Memory B cell (primary cell): ENCODE results near the gene LOXHD1.

Experiments
- ATAC-seq: fragments of 150-1000 bp; cut with Tn5 transposase; 2 replicates; pipeline ENCODE4 v1.10.0; 2021; ENCODE audit warnings: low read depth, mild to moderate bottlenecking, moderate library complexity
- DNase-seq, 2 donors: peaks; one replicate each; pipeline ENCODE4 v3.0.0; 2022; ENCODE audit warnings: low spot score in 2 of 2
- H3K27ac Mint-ChIP-seq: one replicate; pipeline ENCODE4 v1.8.0; 2022; ENCODE audit warnings: mild to moderate bottlenecking, moderate library complexity, mixed read lengths
- H3K27me3 Mint-ChIP-seq: one replicate; pipeline ENCODE4 v1.8.0; 2022; ENCODE audit warnings: mixed read lengths
- H3K36me3 Mint-ChIP-seq: one replicate; pipeline ENCODE4 v1.8.0; 2022; ENCODE audit warnings: mild to moderate bottlenecking, mixed read lengths
- H3K4me1 Mint-ChIP-seq: one replicate; pipeline ENCODE4 v1.8.0; 2022; ENCODE audit warnings: mixed read lengths
- H3K4me3 Mint-ChIP-seq: one replicate; pipeline ENCODE4 v1.8.0; 2022; ENCODE audit warnings: mild to moderate bottlenecking, moderate library complexity, mixed read lengths
- H3K9me3 Mint-ChIP-seq: one replicate; pipeline ENCODE4 v1.8.0; 2022; ENCODE audit warnings: mixed read lengths

LOXHD1 gene

DNA sequence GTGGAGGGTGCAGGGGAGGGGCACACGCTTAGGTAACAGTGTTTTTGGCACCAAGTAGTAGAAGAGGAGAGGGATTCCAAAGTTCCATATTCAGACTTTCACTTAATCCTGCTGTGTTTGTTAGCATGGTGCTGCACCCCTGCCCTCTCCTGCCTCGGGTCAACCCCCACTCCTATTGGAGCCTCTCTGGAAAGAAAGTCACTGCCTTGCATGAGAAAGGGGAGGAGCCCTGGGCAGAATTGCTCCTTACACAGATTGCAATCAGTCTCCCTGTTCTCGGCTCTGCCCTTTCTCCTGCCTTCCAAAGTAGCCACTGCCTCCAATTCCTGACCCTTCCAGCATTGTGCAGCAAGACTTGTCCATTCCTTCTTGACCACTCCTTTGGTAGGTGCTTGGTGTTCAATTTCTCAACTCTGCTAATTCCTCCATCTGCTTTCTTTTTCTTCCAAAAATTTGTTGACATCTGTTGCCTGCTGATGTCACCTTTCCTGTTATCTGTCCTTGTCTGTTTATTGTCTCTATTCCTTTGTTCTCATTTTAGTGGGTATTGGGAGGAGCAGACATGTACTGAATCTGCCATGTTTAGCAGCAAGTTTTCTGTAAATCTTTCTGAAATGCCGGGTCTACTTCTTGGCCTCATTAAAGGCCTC is 225.4 kb downstream of the LOXHD1 start:
- Mint-ChIP-seq H3K36me3 (no peaks in the 10 kb centered on the region), H3K27ac (no peak overlapping the region), H3K4me1 (no peaks in the 10 kb centered on the region), H3K4me3 (no peak overlapping the region), H3K9me3 (no peaks in the 10 kb centered on the region), H3K27me3 (peaks cover 18% of the 10 kb centered on the region)
- ATAC-seq (no peak), DNase-seq (no peak)

DNA sequence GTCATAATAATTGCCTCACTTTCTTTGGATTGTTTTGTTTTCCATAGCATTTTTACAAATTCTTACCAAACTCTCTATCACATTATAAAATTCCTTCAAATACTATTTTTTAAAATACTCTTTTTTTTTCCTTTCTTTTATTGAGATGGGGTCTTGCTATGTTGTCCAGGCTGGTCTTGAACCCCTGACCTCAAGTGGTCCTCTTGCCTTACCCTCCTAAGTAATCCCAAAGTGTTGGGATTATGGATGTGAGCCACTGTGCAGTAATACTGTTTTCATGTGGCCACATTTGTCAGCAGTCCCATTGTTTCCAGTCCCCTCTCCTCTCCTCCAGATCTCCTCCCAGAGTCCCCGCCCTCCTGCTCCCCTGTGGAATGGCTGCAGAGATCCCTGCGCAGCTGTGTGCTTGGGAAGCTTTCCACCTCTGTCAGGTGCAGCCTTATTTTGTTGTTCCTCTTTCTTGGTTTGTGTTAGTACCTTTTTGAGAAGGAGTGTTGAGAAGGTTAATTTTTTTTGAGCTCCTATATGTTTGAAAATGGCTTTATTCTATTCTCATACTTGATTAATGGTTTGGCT is 227.3 kb downstream of the LOXHD1 start:
- H3K36me3 Mint-ChIP-seq = no peaks in the 10 kb centered on the region
- H3K9me3 Mint-ChIP-seq = no peaks in the 10 kb centered on the region
- H3K4me3 Mint-ChIP-seq = no peak overlapping the region
- H3K4me1 Mint-ChIP-seq = no peaks in the 10 kb centered on the region
- H3K27ac Mint-ChIP-seq = no peak overlapping the region
- DNase-seq = no peak
- no peak for ATAC-seq
- peaks cover 15% of the 10 kb centered on the region for H3K27me3 Mint-ChIP-seq

DNA sequence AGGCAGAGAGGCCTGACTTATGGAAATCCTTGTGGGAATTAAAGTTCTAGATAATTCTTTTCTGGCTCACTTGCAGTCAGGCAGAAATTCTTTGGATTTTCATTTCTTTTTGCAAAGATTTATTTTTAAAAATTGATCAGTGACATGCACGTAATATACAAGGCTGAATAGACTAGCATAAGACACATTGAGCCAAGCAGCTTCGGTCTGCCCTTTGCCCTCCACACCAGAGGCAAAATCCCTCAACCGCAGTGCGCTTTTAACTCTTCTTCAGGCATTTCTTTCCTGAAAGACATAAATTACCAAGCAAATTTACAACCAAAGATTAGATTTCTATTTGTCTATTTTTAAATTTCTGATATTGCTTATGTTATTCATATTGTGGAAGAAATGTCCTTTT is 227.9 kb downstream of the LOXHD1 start:
- H3K27ac Mint-ChIP-seq = no peak overlapping the region
- no peak for DNase-seq
- H3K9me3 Mint-ChIP-seq = no peaks in the 10 kb centered on the region
- no peaks in the 10 kb centered on the region for H3K4me1 Mint-ChIP-seq
- H3K27me3 Mint-ChIP-seq = peaks cover 10% of the 10 kb centered on the region
- H3K4me3 Mint-ChIP-seq = no peak overlapping the region
- ATAC-seq = no peak
- H3K36me3 Mint-ChIP-seq = no peaks in the 10 kb centered on the region

DNA sequence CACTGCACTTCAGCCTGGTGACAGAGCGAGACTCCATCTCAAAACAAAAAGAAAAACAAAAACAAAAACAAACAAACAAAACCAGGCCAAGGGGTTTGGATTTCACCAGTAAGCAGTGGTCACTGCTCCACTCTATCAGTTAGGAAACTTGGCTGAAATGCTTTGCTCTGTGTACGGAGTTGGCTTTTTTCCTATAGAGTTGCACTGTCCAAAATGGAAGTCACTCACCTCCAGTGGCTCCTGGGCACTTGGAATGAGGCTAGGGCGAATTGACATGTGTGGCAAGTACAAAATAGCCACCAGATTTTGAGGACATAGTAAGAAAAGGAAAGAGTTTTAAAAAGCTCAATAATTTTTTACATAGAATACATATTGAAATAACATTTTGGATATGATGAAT is 228.7 kb downstream of the LOXHD1 start:
- ATAC-seq = no peak
- H3K4me3 Mint-ChIP-seq = no peak overlapping the region
- peaks cover 12% of the 10 kb centered on the region for H3K27me3 Mint-ChIP-seq
- no peaks in the 10 kb centered on the region for H3K4me1 Mint-ChIP-seq
- H3K36me3 Mint-ChIP-seq = no peaks in the 10 kb centered on the region
- no peak for DNase-seq
- H3K27ac Mint-ChIP-seq = no peak overlapping the region
- no peaks in the 10 kb centered on the region for H3K9me3 Mint-ChIP-seq

DNA sequence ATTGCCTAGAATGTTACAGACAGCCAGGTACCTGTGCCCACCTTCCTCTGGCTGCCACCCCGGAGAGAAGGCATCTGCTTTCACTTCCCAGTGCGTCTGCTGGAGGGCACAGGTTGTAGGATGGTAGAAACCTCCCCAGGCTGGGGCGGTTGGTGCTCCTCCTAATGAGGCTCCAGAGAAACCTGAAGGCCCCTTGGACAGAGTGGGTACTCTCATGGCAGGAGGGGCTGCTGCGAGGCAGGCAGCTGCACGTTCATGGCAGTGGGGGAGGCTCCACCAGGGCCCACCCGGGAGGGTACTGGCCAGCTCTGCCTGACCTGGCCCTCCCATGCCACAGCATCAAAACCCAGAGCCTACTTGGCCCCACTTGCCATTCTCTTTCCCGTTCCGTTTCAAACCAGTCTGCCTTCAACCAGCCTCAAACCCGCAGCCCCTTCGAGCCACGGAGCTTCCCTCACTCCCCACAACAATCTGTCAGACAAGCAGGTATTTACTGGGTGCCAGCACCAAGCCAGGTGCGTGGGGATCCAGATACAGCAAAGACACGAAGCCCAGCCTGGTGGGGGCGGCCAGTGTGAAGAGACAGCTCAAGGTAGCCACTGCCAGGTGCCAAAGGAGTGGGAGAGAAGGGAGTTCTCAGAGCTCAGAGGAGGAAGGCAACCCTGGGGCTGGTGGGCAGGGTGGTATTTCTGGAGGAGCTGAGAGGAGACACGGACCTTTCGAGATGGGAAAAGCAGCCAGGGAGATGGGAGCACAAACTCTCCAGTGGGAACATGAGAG is 229.6 kb downstream of the LOXHD1 start:
- ATAC-seq = no peak
- no peak for DNase-seq
- Mint-ChIP-seq H3K36me3 (no peaks in the 10 kb centered on the region), H3K4me3 (no peak overlapping the region), H3K9me3 (no peaks in the 10 kb centered on the region), H3K27me3 (peaks cover 12% of the 10 kb centered on the region), H3K27ac (no peak overlapping the region), H3K4me1 (no peaks in the 10 kb centered on the region)
